ENCODE measurements around the gene WDR45.

- no peak for TF ChIP-seq CTCF (conservative IDR thresholded peaks at IDR 0.05)
- TF ChIP-seq EZH2 (IDR thresholded peaks at IDR 0.05; ENCODE audit: low read depth): no peak
These were observed 21.9 kb upstream of the WDR45 start for GRCh38 chrX:49101629-49101984.
